Measurements from ENCODE around the gene ATXN1.

ATXN1 gene

GRCh38 chr6:16770701-16771569, 9.7 kb upstream of the ATXN1 start:
- TF ChIP-seq GATA3 (IDR thresholded peaks at IDR 0.05; ENCODE audit: low read depth, low read length): no peak
- no peak for TF ChIP-seq GATA2 (IDR thresholded peaks at IDR 0.05; ENCODE audit: low read depth, low read length)

GRCh38 chr6:16769986-16770376, 8.7 kb upstream of the ATXN1 start:
- no peak for TF ChIP-seq GATA2 (IDR thresholded peaks at IDR 0.05; ENCODE audit: low read depth, low read length)
- no peak for TF ChIP-seq GATA3 (IDR thresholded peaks at IDR 0.05; ENCODE audit: low read depth, low read length)

GRCh38 chr6:16769131-16769985, 8.1 kb upstream of the ATXN1 start:
- no peak for TF ChIP-seq GATA3 (IDR thresholded peaks at IDR 0.05; ENCODE audit: low read depth, low read length)
- TF ChIP-seq GATA2 (IDR thresholded peaks at IDR 0.05; ENCODE audit: low read depth, low read length): no peak

- no peak for TF ChIP-seq GATA3 (IDR thresholded peaks at IDR 0.05; ENCODE audit: low read depth, low read length)
- TF ChIP-seq GATA2 (IDR thresholded peaks at IDR 0.05; ENCODE audit: low read depth, low read length): no peak
Observed at GRCh38 chr6:16768477-16768830, 7.2 kb upstream of the ATXN1 start.

GRCh38 chr6:16767765-16768476, 6.7 kb upstream of the ATXN1 start:
- TF ChIP-seq GATA3 (IDR thresholded peaks at IDR 0.05; ENCODE audit: low read depth, low read length) (no peak), GATA2 (IDR thresholded peaks at IDR 0.05; ENCODE audit: low read depth, low read length) (no peak)

GRCh38 chr6:16766836-16767745, 5.8 kb upstream of the ATXN1 start:
- TF ChIP-seq GATA3 (IDR thresholded peaks at IDR 0.05; ENCODE audit: low read depth, low read length): no peak
- no peak for TF ChIP-seq GATA2 (IDR thresholded peaks at IDR 0.05; ENCODE audit: low read depth, low read length)

GRCh38 chr6:16766043-16766536, 4.8 kb upstream of the ATXN1 start:
- TF ChIP-seq GATA2 (IDR thresholded peaks at IDR 0.05; ENCODE audit: low read depth, low read length) (no peak), GATA3 (IDR thresholded peaks at IDR 0.05; ENCODE audit: low read depth, low read length) (no peak)

- TF ChIP-seq GATA2 (IDR thresholded peaks at IDR 0.05; ENCODE audit: low read depth, low read length): no peak
- TF ChIP-seq GATA3 (IDR thresholded peaks at IDR 0.05; ENCODE audit: low read depth, low read length): no peak
Observed at GRCh38 chr6:16765235-16765634, 4.0 kb upstream of the ATXN1 start.

- TF ChIP-seq GATA3 (IDR thresholded peaks at IDR 0.05; ENCODE audit: low read depth, low read length): no peak
Observed at GRCh38 chr6:16764188-16764950, 3.1 kb upstream of the ATXN1 start.

GRCh38 chr6:16762550-16763477, 1.6 kb upstream of the ATXN1 start:
- no peak for TF ChIP-seq GATA3 (IDR thresholded peaks at IDR 0.05; ENCODE audit: low read depth, low read length)
- TF ChIP-seq GATA2 (IDR thresholded peaks at IDR 0.05; ENCODE audit: low read depth, low read length): no peak

GRCh38 chr6:16762268-16762549, 949 bp upstream of the ATXN1 start:
- TF ChIP-seq GATA3 (IDR thresholded peaks at IDR 0.05; ENCODE audit: low read depth, low read length): no peak
- no peak for TF ChIP-seq GATA2 (IDR thresholded peaks at IDR 0.05; ENCODE audit: low read depth, low read length)
